ENCODE measurements around the gene SFXN5.
A peak's percentile ranks its signal among the peaks of the same experiment; 100 is the strongest.
"Not testable (repeated sequence)": the region's sequence is repeated elsewhere in the genome, so short reads cannot be mapped to it uniquely, and the experiment has no call there.

The SFXN5 gene

GRCh38 chr2:73078457-73079411 lies 7.2 kb upstream of the SFXN5 start:
- DNase-seq (ENCODE audit: low read depth in 4 of 4, low spot score in 1 of 4), result no peak

- no peak for DNase-seq (ENCODE audit: low read depth in 4 of 4, low spot score in 1 of 4)
Observed at GRCh38 chr2:73077424-73077795, 5.9 kb upstream of the SFXN5 start.

- DNase-seq (ENCODE audit: low read depth in 4 of 4, low spot score in 1 of 4), result no peak
Observed at GRCh38 chr2:73076701-73077423, 5.3 kb upstream of the SFXN5 start.

DNA sequence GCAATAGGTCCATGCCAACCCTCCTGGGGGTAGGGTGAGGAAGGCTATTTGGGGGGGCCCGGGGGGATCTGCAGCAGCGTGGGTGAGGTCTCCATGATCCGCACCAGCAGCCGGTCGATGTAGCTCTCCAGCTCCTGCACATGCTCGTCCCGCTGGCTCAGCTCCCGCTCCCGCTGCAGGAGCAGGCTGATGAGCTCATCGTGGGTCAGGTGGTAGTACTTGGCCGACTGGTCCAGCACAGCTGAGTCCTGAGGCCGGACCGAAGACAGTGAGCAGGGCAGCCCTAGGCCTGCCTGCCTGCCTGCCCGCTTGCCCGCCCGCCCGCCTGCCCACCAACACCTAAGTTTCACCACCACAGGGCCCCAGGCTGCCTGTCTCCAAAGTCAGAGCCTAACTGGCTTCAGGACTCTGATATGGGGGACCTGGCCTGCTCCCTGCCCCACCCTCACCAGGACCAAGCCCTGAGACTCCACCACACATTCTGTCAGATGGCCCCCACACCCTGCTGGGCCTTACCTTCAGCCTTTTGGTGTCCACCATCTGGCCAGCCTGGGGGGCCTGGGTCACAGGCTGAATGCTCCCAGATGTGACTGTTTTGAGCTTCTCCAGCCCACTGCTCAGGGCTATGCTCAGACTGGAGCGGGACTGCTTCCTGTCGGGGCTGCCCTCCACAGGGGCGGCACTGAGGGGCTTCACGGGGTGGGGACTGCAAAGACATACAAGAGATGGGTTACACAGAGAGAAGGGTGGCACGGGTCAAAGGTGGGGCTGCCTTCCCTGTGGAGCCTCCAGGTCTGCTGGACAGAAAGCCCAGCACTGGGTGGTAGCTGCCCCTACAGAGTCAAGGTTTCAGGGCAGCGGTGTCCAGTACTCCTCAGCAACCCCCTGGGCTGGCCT lies 4.2 kb upstream of the SFXN5 start:
- no peak for DNase-seq (ENCODE audit: low read depth in 4 of 4, low spot score in 1 of 4)

- DNase-seq (ENCODE audit: low read depth in 4 of 4, low spot score in 1 of 4), result no peak
Observed at GRCh38 chr2:73074110-73075069, 2.9 kb upstream of the SFXN5 start.

- DNase-seq (ENCODE audit: low read depth in 4 of 4, low spot score in 1 of 4), result no peak
Observed at GRCh38 chr2:73072416-73072815, 904 bp upstream of the SFXN5 start.

- DNase-seq (ENCODE audit: low read depth in 4 of 4, low spot score in 1 of 4), result no peak
Observed at GRCh38 chr2:73072129-73072395, 550 bp upstream of the SFXN5 start.

GRCh38 chr2:73070643-73071359 lies 711 bp downstream of the SFXN5 start:
- DNase-seq (ENCODE audit: low read depth in 4 of 4, low spot score in 1 of 4), result peak; percentile 7 to 48 (median 16)

- no peak for DNase-seq (ENCODE audit: low read depth in 4 of 4, low spot score in 1 of 4)
Observed at GRCh38 chr2:73069855-73070642, 1.5 kb downstream of the SFXN5 start.

GRCh38 chr2:73069041-73069854 lies 2.3 kb downstream of the SFXN5 start:
- no peak for DNase-seq (ENCODE audit: low read depth in 4 of 4, low spot score in 1 of 4)

- DNase-seq (ENCODE audit: low read depth in 4 of 4, low spot score in 1 of 4), result no peak
Observed at GRCh38 chr2:73068147-73068546, 3.4 kb downstream of the SFXN5 start.

DNA sequence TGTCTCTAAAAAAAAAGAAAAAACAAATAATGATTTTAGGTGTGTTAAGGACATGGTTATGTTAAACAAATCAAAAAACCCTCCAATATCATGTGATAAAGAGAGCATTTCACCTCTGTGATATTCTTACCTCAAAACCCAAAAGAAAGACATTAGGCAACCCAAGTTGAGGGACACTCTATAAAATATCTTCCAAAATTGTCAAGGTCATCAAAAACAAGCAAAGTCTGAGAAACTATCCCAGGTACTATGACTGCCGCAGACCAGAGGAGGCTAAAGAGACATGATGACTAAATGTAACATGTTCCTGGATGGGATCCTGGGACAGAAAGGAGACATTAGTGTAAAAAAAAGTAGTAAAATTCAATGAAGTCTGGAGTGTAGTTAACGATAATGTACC lies 4.5 kb downstream of the SFXN5 start:
- no peak for DNase-seq (ENCODE audit: low read depth in 4 of 4, low spot score in 1 of 4)

GRCh38 chr2:73065070-73065469 lies 6.4 kb downstream of the SFXN5 start:
- DNase-seq (ENCODE audit: low read depth in 4 of 4, low spot score in 1 of 4), result not testable (repeated sequence)

GRCh38 chr2:73063909-73064875 lies 7.3 kb downstream of the SFXN5 start:
- DNase-seq (ENCODE audit: low read depth in 4 of 4, low spot score in 1 of 4), result no peak

GRCh38 chr2:73063472-73063871 lies 8.0 kb downstream of the SFXN5 start:
- DNase-seq (ENCODE audit: low read depth in 4 of 4, low spot score in 1 of 4), result no peak

- DNase-seq (ENCODE audit: low read depth in 4 of 4, low spot score in 1 of 4), result no peak
Observed at GRCh38 chr2:73059106-73059505, 12.4 kb downstream of the SFXN5 start.

- no peak for DNase-seq (ENCODE audit: low read depth in 4 of 4, low spot score in 1 of 4)
Observed at GRCh38 chr2:73054980-73055379, 16.5 kb downstream of the SFXN5 start.
